Neural progenitor cell (in vitro differentiated cells): ENCODE data around the gene ANK3.

Source experiments
- EZH2 ChIP-seq: fragments of 200-600 bp; sonication (generic); IDR thresholded peaks from 2 replicates; pipeline ENCODE4 v1.6.1; 2017; ENCODE audit warnings: antibody characterized with exemption, mild to moderate bottlenecking, moderate library complexity
- TF ChIP-seq, protein P1 (sequence below): fragments of 200-600 bp; sonication (generic); IDR thresholded peaks from 2 replicates; pipeline ENCODE4 v1.5.1; 2017; ENCODE audit warnings: antibody characterized with exemption, mild to moderate bottlenecking

- no peak for TF ChIP-seq EZH2
- TF ChIP-seq, protein P1, sequence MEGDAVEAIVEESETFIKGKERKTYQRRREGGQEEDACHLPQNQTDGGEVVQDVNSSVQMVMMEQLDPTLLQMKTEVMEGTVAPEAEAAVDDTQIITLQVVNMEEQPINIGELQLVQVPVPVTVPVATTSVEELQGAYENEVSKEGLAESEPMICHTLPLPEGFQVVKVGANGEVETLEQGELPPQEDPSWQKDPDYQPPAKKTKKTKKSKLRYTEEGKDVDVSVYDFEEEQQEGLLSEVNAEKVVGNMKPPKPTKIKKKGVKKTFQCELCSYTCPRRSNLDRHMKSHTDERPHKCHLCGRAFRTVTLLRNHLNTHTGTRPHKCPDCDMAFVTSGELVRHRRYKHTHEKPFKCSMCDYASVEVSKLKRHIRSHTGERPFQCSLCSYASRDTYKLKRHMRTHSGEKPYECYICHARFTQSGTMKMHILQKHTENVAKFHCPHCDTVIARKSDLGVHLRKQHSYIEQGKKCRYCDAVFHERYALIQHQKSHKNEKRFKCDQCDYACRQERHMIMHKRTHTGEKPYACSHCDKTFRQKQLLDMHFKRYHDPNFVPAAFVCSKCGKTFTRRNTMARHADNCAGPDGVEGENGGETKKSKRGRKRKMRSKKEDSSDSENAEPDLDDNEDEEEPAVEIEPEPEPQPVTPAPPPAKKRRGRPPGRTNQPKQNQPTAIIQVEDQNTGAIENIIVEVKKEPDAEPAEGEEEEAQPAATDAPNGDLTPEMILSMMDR = no peak
Observed at GRCh38 chr10:60175441-60175971, 214.2 kb downstream of the ANK3 start.
